ENCODE data around the gene GDAP1L1.
"Not testable (repeated sequence)": the region's sequence is repeated elsewhere in the genome, so short reads cannot be mapped to it uniquely, and the experiment has no call there.

Gene GDAP1L1

DNA sequence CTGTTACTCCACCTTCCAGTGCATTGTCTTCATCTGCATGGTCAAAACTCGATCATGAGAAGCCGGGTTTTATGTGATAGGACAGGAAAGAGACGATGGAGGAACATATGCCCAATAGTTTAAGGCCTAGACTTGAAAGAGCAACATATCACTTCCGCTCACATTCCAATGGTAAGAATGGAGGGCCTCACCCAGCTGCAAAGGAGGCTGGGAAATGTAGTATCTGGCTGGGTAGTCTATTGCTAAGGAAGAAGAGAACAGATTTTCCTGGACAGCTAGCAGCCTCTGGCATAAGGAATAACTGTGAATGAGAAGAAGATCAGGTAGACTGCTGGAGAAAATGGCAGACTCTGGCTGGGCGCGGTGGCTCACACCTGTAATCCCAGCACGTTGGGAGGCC lies 44.6 kb downstream of the GDAP1L1 start:
- H3K27me3 ChIP-seq (ENCODE audit: control insufficient read depth in 1 of 2, insufficient read depth in 2 of 2, low read length in 2 of 2) = no peaks in the 10 kb centered on the region
- H3K9ac ChIP-seq (ENCODE audit: low read length) = no peak overlapping the region
- no peak overlapping the region for H3K4me3 ChIP-seq (ENCODE audit: low read depth in 1 of 2, low read length in 2 of 2)

GRCh38 chr20:44296011-44296410 lies 48.9 kb downstream of the GDAP1L1 start:
- no peaks in the 10 kb centered on the region for H3K27me3 ChIP-seq (ENCODE audit: control insufficient read depth in 1 of 2, insufficient read depth in 2 of 2, low read length in 2 of 2)

More for the DNA sequence above, 44.6 kb downstream of the GDAP1L1 start:
- no peaks in the 10 kb centered on the region for H3K4me1 ChIP-seq (ENCODE audit: insufficient read depth, low read length)
- no peaks in the 10 kb centered on the region for H3K9me3 ChIP-seq (ENCODE audit: low read length)
- H3K27ac ChIP-seq (ENCODE audit: low read depth, low read length) = no peak overlapping the region
- peaks cover 6% of the 10 kb centered on the region for H3K36me3 ChIP-seq (ENCODE audit: insufficient read depth, low read length)

DNA sequence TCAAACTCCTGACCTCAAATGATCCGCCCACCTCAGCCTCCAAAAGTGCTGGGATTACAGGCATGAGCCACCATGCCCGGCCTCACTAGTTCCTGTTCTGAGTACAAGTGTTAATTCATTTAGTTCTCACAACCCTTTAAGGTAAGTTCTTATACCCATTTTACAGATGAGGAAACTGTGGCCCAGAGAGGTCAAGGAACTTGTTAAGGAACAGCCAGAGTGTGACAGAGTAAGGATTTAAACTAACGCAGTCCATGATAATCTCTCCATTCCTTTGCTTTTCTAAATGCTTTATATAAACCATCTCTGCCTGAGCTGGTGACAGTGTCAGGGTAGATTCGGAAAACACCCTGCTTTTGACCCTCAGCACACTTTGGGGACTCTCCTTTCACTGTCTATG lies 50.6 kb downstream of the GDAP1L1 start:
- Histone ChIP-seq H3K27ac (ENCODE audit: low read depth, low read length) (no peak overlapping the region), H3K36me3 (ENCODE audit: insufficient read depth, low read length) (no peaks in the 10 kb centered on the region), H3K27me3 (ENCODE audit: control insufficient read depth in 1 of 2, insufficient read depth in 2 of 2, low read length in 2 of 2) (no peaks in the 10 kb centered on the region), H3K4me3 (ENCODE audit: low read depth in 1 of 2, low read length in 2 of 2) (no peak overlapping the region), H3K9me3 (ENCODE audit: low read length) (no peaks in the 10 kb centered on the region), H3K4me1 (ENCODE audit: insufficient read depth, low read length) (no peaks in the 10 kb centered on the region), H3K9ac (ENCODE audit: low read length) (no peak overlapping the region)

More at GRCh38 chr20:44296011-44296410, 48.9 kb downstream of the GDAP1L1 start:
- no peak overlapping the region for H3K9ac ChIP-seq (ENCODE audit: low read length)
- no peaks in the 10 kb centered on the region for H3K36me3 ChIP-seq (ENCODE audit: insufficient read depth, low read length)
- H3K27ac ChIP-seq (ENCODE audit: low read depth, low read length) = no peak overlapping the region
- H3K9me3 ChIP-seq (ENCODE audit: low read length) = no peaks in the 10 kb centered on the region
- H3K4me1 ChIP-seq (ENCODE audit: insufficient read depth, low read length) = no peaks in the 10 kb centered on the region
- no peak overlapping the region for H3K4me3 ChIP-seq (ENCODE audit: low read depth in 1 of 2, low read length in 2 of 2)

- not testable (repeated sequence) for H3K4me3 ChIP-seq (ENCODE audit: low read depth in 1 of 2, low read length in 2 of 2); H3K9ac ChIP-seq (ENCODE audit: low read length); H3K27me3 ChIP-seq (ENCODE audit: control insufficient read depth in 1 of 2, insufficient read depth in 2 of 2, low read length in 2 of 2); H3K27ac ChIP-seq (ENCODE audit: low read depth, low read length); H3K36me3 ChIP-seq (ENCODE audit: insufficient read depth, low read length); H3K4me1 ChIP-seq (ENCODE audit: insufficient read depth, low read length); H3K9me3 ChIP-seq (ENCODE audit: low read length)
These were observed 52.0 kb downstream of the GDAP1L1 start for GRCh38 chr20:44299011-44299535.

GRCh38 chr20:44301285-44301684 lies 54.2 kb downstream of the GDAP1L1 start:
- no peak overlapping the region for H3K4me3 ChIP-seq (ENCODE audit: low read depth in 1 of 2, low read length in 2 of 2)
- H3K9ac ChIP-seq (ENCODE audit: low read length) = no peak overlapping the region
- no peaks in the 10 kb centered on the region for H3K27me3 ChIP-seq (ENCODE audit: control insufficient read depth in 1 of 2, insufficient read depth in 2 of 2, low read length in 2 of 2)
- no peaks in the 10 kb centered on the region for H3K4me1 ChIP-seq (ENCODE audit: insufficient read depth, low read length)
- H3K27ac ChIP-seq (ENCODE audit: low read depth, low read length) = no peak overlapping the region
- H3K36me3 ChIP-seq (ENCODE audit: insufficient read depth, low read length) = no peaks in the 10 kb centered on the region
- H3K9me3 ChIP-seq (ENCODE audit: low read length) = no peaks in the 10 kb centered on the region

DNA sequence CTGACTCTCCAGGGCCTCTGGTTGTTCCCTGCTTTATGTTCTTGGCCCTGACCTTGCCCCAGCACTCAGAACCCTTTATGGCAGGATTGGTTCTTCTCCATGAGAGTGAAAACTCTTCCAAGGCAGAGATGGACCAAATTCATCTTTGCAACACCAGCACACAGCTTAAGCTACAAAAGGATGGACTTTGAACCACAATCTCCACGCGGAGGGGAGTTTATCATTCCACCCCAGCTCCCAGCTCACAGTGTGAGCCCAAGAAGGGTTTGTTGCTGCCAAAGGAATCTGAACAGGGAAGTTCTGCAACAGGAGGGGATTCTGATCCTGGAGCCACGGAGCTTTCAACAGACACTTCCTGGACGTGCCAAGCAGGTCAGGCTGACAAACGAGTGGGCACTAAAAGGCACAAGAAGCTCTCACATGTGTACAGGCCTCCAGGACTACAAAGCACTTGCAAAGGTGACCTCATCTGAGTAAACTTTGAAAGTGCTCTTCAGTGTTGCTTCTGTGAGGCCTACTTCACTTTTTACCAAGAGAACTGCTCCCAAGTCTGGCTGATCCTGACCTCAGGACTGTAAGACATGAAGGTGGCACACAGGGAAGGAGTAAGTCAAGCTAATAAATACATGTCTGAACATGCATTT lies 55.0 kb downstream of the GDAP1L1 start:
- no peak overlapping the region for H3K4me3 ChIP-seq (ENCODE audit: low read depth in 1 of 2, low read length in 2 of 2)
- H3K9ac ChIP-seq (ENCODE audit: low read length) = no peak overlapping the region
- no peaks in the 10 kb centered on the region for H3K36me3 ChIP-seq (ENCODE audit: insufficient read depth, low read length)
- no peaks in the 10 kb centered on the region for H3K9me3 ChIP-seq (ENCODE audit: low read length)
- no peak overlapping the region for H3K27ac ChIP-seq (ENCODE audit: low read depth, low read length)
- H3K4me1 ChIP-seq (ENCODE audit: insufficient read depth, low read length) = no peaks in the 10 kb centered on the region
- no peaks in the 10 kb centered on the region for H3K27me3 ChIP-seq (ENCODE audit: control insufficient read depth in 1 of 2, insufficient read depth in 2 of 2, low read length in 2 of 2)

DNA sequence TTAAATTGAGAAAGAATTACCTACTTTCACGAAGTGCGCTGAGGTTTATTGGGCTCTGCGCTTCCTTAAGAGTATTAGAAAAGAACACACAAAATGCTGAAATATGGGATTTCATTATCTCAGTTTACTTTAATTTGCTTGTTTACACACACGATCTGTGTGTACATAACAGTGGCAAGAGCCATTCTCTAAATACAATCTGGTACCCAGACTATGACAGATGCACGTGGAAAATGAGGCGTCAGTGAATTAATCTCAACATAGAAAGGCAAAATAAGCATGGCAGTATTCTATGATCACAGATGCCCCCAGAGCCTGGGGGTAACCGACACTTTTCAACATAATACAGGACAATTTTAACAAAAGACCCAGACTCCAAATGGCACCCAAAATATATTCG lies 55.6 kb downstream of the GDAP1L1 start:
- Histone ChIP-seq H3K27ac (ENCODE audit: low read depth, low read length) (no peak overlapping the region), H3K36me3 (ENCODE audit: insufficient read depth, low read length) (no peaks in the 10 kb centered on the region), H3K9ac (ENCODE audit: low read length) (no peak overlapping the region), H3K27me3 (ENCODE audit: control insufficient read depth in 1 of 2, insufficient read depth in 2 of 2, low read length in 2 of 2) (no peaks in the 10 kb centered on the region), H3K4me3 (ENCODE audit: low read depth in 1 of 2, low read length in 2 of 2) (no peak overlapping the region), H3K4me1 (ENCODE audit: insufficient read depth, low read length) (no peaks in the 10 kb centered on the region), H3K9me3 (ENCODE audit: low read length) (no peaks in the 10 kb centered on the region)

DNA sequence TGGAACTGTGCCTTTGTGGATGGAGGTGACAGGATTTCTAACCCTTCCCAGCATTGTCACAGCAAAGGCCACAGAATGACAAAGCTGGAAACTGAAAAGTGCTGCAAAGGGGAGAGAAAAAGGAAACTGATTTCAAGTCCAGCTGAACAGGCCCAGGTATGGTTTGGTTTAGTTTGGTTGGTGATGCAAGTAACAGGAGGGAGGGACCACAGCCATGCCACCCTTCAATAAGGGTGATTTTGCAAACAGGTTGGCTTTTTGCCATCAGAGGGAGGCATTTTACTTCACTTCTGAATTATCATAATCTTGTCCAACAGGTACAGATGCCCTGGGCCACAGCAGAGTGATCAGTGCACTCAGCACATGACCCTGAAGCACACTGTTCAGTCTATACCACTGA lies 57.3 kb downstream of the GDAP1L1 start:
- Histone ChIP-seq H3K27ac (ENCODE audit: low read depth, low read length) (no peak overlapping the region), H3K9ac (ENCODE audit: low read length) (no peak overlapping the region), H3K4me3 (ENCODE audit: low read depth in 1 of 2, low read length in 2 of 2) (no peak overlapping the region), H3K36me3 (ENCODE audit: insufficient read depth, low read length) (no peaks in the 10 kb centered on the region), H3K27me3 (ENCODE audit: control insufficient read depth in 1 of 2, insufficient read depth in 2 of 2, low read length in 2 of 2) (no peaks in the 10 kb centered on the region), H3K4me1 (ENCODE audit: insufficient read depth, low read length) (peaks cover 1% of the 10 kb centered on the region), H3K9me3 (ENCODE audit: low read length) (no peaks in the 10 kb centered on the region)

GRCh38 chr20:44306927-44307326 lies 59.8 kb downstream of the GDAP1L1 start:
- H3K9me3 ChIP-seq (ENCODE audit: low read length) = no peaks in the 10 kb centered on the region
- peaks cover 11% of the 10 kb centered on the region for H3K4me1 ChIP-seq (ENCODE audit: insufficient read depth, low read length)
- H3K4me3 ChIP-seq (ENCODE audit: low read depth in 1 of 2, low read length in 2 of 2) = no peak overlapping the region
- no peaks in the 10 kb centered on the region for H3K27me3 ChIP-seq (ENCODE audit: control insufficient read depth in 1 of 2, insufficient read depth in 2 of 2, low read length in 2 of 2)
- no peak overlapping the region for H3K9ac ChIP-seq (ENCODE audit: low read length)
- no peaks in the 10 kb centered on the region for H3K36me3 ChIP-seq (ENCODE audit: insufficient read depth, low read length)
- H3K27ac ChIP-seq (ENCODE audit: low read depth, low read length) = no peak overlapping the region

DNA sequence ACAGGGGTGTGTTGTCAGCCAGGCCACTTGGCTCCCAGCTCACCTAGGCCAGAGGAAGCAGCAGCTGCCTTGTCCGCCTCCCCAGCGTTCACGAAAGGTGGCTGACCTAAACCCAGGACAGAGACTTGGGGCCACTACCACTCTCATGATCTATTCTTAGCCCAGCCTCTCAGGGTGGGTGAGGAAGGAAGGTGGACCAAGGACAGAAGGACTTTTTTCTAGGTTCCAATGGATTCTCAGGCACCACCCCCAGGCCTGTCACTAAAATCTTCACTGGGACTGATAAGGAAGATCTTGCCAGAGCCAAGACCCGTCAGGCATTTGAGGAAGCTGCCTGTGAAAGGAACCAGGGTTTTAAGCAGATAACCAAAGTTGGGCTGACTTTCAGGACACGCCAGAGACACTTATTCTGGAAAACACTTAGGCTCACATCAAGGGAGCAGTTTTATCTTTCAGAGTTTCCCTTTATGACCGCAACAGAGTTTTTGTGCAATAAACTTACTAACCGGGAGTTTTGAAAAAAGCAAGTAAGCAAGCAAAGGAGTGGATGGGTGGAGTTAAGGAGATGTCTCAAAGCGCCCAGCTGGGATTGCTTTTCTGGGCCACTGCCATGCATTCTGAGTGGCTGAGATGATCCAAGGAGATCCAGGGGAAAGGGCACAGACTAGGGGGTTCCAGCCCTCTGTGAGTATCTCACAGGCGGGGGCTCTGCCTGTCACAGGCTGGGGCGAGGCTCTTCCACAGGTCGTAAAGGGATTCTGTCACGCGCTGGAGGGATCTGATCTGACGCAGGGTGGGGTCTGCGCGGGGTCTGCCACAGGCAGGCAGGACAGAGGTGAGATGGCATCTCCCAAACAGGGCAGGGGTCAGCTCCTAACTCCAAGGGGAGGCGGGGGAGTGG lies 62.9 kb downstream of the GDAP1L1 start:
- Histone ChIP-seq H3K27me3 (ENCODE audit: control insufficient read depth in 1 of 2, insufficient read depth in 2 of 2, low read length in 2 of 2) (no peaks in the 10 kb centered on the region), H3K9ac (ENCODE audit: low read length) (peak overlapping the region; percentile 78), H3K4me3 (ENCODE audit: low read depth in 1 of 2, low read length in 2 of 2) (peak overlapping the region; percentile 66 to 96), H3K36me3 (ENCODE audit: insufficient read depth, low read length) (no peaks in the 10 kb centered on the region), H3K4me1 (ENCODE audit: insufficient read depth, low read length) (peaks cover 11% of the 10 kb centered on the region), H3K9me3 (ENCODE audit: low read length) (no peaks in the 10 kb centered on the region), H3K27ac (ENCODE audit: low read depth, low read length) (no peak overlapping the region)

DNA sequence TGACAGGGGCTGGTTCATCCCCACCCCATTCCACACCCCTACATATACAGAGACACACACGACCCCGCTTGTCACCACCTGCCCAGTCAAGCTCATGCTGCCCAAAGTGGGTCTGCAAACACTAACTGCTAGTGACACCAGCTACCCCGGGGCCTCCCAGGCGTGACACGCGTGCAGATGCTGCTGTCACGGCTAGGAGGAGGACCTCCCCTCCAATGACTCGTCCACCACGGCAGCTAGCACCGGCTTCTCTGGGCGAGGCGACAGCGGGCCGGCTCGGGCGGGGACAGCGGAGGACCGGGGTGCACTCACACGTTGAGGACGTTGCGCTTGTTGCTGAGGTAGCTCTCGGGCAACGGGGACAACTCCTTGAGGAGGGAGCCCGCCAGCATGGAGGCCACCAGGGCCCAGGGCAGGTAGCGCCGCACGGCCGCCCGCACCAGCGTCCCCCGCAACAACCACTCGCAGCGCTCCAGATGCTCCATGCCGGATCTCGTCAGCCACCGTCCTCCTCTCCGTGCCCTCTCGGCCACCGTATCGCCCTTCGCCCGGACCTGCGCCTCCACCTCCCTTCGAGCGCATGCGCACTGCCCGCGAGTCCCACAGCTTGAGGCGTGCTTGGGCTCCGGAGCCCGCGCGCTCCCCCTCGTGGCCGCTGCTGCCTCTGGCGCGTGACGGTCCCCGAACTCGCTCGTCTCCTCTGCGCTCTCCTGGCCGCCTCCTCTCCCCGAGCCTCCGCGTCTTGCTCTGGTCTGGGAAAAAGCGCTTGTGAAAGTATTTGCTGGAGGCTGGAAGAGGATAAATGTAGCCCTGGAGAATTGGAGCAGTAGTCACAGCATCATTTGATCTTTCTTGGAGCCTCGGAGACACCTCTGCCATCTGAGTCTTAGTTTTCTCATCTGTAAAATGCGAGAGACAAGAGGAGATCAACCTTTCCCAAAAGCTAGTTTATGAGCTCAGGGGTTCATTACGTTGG lies 63.8 kb downstream of the GDAP1L1 start, which contains the start of gene FITM2:
Gene FITM2, minus strand, starts transcription at position 539 of the 976 bp plus-strand sequence. Its CDS starts 54 bp downstream, at position 485.
- Histone ChIP-seq H3K36me3 (ENCODE audit: insufficient read depth, low read length) (no peaks in the 10 kb centered on the region), H3K4me3 (ENCODE audit: low read depth in 1 of 2, low read length in 2 of 2) (peak within 1 kb of the TSS; percentile 66 to 96), H3K9me3 (ENCODE audit: low read length) (no peaks in the 10 kb centered on the region), H3K9ac (ENCODE audit: low read length) (peak within 1 kb of the TSS; percentile 78), H3K27me3 (ENCODE audit: control insufficient read depth in 1 of 2, insufficient read depth in 2 of 2, low read length in 2 of 2) (no peaks in the 10 kb centered on the region), H3K4me1 (ENCODE audit: insufficient read depth, low read length) (peaks cover 11% of the 10 kb centered on the region), H3K27ac (ENCODE audit: low read depth, low read length) (peak within 1 kb of the TSS; percentile 70)

All from muscle layer of colon (tissue), 2 donors.